KMS-11 (cell line): ENCODE measurements around the gene MFAP4.

Source experiments
- H2AFZ ChIP-seq: fragments of 200-600 bp; sonication (generic); 2 replicates; pipeline ENCODE4 v1.6.1; 2016; ENCODE audit warnings: antibody characterized with exemption, mixed run types, low read depth
- H3K27ac ChIP-seq: fragments of 200-600 bp; sonication (generic); 2 replicates; pipeline ENCODE4 v1.6.1; 2016; ENCODE audit warnings: mild to moderate bottlenecking, mixed run types
- H3K27me3 ChIP-seq: fragments of 200-600 bp; sonication (generic); 2 replicates; pipeline ENCODE4 v1.6.1; 2017; ENCODE audit warnings: mild to moderate bottlenecking, low read depth, mixed run types, moderate library complexity; ENCODE audit not compliant: insufficient read depth
- H3K36me3 ChIP-seq: fragments of 200-600 bp; sonication (generic); 2 replicates; pipeline ENCODE4 v1.6.1; 2017; ENCODE audit warnings: mild to moderate bottlenecking, mixed run types; ENCODE audit not compliant: insufficient read depth
- H3K4me1 ChIP-seq: fragments of 200-600 bp; sonication (generic); 2 replicates; pipeline ENCODE4 v1.6.1; 2016; ENCODE audit warnings: mild to moderate bottlenecking, low read depth, mixed run types; ENCODE audit not compliant: poor library complexity, severe bottlenecking
- H3K4me2 ChIP-seq: fragments of 200-600 bp; sonication (generic); 2 replicates; pipeline ENCODE4 v1.7.0; 2016; ENCODE audit warnings: mild to moderate bottlenecking, mixed run types
- H3K4me3 ChIP-seq: fragments of 200-600 bp; sonication (generic); IDR thresholded peaks from 2 replicates; pipeline ENCODE4 v1.6.1; 2017; ENCODE audit warnings: low read depth, low read length, mixed read lengths; ENCODE audit not compliant: insufficient read depth
- H3K79me2 ChIP-seq: fragments of 200-600 bp; sonication (generic); 2 replicates; pipeline ENCODE4 v1.6.1; 2016; ENCODE audit warnings: low read depth, mixed run types; ENCODE audit not compliant: insufficient read depth
- H3K9ac ChIP-seq: fragments of 200-600 bp; sonication (generic); 2 replicates; pipeline ENCODE4 v1.6.1; 2016; ENCODE audit warnings: mild to moderate bottlenecking, mixed run types
- H4K20me1 ChIP-seq: fragments of 200-600 bp; sonication (generic); 2 replicates; pipeline ENCODE4 v1.6.1; 2016; ENCODE audit warnings: mild to moderate bottlenecking, mixed run types; ENCODE audit not compliant: insufficient read depth
- TF ChIP-seq, protein P1 (sequence below): fragments of 200-600 bp; sonication (generic); conservative IDR thresholded peaks from 2 replicates; pipeline ENCODE4 v1.6.1; 2017; ENCODE audit warnings: low read depth, mild to moderate bottlenecking, antibody characterized with exemption, low read length, moderate library complexity, mixed read lengths

MFAP4 gene

DNA sequence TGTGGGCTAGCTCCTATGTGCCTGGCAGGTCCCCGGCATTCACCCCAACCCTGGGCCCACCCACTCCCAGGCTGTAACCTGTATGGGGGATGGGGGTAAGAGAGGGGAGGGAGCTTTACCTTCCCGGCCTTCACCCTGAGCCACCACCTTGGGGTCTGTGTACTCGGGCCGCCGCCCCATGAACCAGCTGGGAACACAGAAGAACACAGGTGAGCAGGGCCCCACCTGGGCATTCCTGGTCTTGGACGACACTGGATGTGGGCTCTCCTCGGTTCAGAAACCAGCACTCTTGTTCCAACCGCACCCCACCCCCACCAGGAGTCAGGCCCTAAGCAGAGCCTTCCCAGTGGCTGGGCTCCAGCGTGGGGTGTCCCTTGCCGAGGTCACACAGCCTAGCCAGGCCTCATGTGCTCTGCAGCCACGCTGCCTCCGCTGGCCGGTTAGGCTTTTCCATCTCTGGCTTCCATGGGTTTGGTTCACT lies 43.3 kb downstream of the MFAP4 start:
- Histone ChIP-seq H2AFZ (no peak overlapping the region), H4K20me1 (no peaks in the 10 kb centered on the region), H3K4me1 (no peaks in the 10 kb centered on the region), H3K9ac (no peak overlapping the region), H3K27ac (no peak overlapping the region), H3K4me3 (no peak overlapping the region), H3K36me3 (no peaks in the 10 kb centered on the region), H3K4me2 (no peak overlapping the region), H3K79me2 (no peaks in the 10 kb centered on the region), H3K27me3 (no peaks in the 10 kb centered on the region)
- TF ChIP-seq, protein P1, sequence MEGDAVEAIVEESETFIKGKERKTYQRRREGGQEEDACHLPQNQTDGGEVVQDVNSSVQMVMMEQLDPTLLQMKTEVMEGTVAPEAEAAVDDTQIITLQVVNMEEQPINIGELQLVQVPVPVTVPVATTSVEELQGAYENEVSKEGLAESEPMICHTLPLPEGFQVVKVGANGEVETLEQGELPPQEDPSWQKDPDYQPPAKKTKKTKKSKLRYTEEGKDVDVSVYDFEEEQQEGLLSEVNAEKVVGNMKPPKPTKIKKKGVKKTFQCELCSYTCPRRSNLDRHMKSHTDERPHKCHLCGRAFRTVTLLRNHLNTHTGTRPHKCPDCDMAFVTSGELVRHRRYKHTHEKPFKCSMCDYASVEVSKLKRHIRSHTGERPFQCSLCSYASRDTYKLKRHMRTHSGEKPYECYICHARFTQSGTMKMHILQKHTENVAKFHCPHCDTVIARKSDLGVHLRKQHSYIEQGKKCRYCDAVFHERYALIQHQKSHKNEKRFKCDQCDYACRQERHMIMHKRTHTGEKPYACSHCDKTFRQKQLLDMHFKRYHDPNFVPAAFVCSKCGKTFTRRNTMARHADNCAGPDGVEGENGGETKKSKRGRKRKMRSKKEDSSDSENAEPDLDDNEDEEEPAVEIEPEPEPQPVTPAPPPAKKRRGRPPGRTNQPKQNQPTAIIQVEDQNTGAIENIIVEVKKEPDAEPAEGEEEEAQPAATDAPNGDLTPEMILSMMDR, result no peak

DNA sequence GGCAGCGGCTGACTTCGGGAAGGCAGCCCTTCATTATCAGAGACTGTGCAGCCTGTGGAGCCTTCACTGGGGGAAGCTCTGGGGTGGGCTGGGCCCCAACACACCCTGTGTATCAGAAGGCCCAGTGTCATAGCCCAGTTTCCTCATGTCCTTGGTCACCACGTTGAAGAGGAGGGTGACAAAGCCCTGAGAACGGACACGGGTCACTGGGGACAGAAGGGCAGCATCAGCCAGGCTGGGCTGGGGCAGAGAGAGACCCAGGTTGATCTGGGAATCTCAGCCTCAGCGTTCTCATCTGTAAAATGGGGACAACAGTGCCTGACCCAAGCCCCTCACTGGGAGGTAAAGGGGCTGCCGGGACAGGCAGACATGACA lies 43.7 kb downstream of the MFAP4 start:
- no peak overlapping the region for H3K9ac ChIP-seq
- no peak overlapping the region for H3K4me3 ChIP-seq
- no peak overlapping the region for H3K27ac ChIP-seq
- no peaks in the 10 kb centered on the region for H4K20me1 ChIP-seq
- H2AFZ ChIP-seq, result no peak overlapping the region
- no peak overlapping the region for H3K4me2 ChIP-seq
- TF ChIP-seq, protein P1, result no peak
- H3K4me1 ChIP-seq, result no peaks in the 10 kb centered on the region
- no peaks in the 10 kb centered on the region for H3K36me3 ChIP-seq
- no peaks in the 10 kb centered on the region for H3K27me3 ChIP-seq
- no peaks in the 10 kb centered on the region for H3K79me2 ChIP-seq

DNA sequence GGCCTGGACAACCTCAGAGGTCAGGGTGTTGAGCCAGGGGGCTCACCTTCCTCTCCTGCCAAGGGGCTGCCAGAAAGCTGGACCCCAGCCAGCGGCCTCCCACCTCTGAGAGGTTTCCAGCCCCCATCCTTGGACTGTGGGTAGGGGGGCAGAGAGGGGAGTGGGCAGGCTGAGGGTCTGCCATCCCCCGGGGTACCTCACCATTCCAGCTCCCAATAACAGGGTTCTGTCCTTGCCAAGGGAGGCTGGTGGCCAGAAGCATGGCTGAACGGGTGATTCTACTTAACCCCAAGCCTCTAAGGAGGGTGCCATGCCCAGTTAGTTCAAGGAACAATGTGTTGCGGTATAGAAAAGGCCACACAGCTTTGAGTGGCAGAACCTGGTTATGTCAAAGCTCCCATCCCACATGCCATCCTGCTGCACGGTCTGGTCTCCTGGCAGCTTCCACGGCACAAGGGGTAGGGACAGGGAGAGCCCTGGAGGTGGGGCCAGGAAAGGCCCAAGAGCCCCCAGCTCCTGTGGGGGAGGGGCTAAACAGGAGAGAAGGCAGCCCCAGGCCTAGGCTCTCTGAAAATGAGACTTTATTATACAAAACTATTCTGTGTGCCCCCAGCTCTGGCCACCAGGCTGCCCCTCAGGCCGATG lies 44.3 kb downstream of the MFAP4 start:
- H3K4me1 ChIP-seq, result peaks cover 3% of the 10 kb centered on the region
- H2AFZ ChIP-seq, result no peak overlapping the region
- H3K36me3 ChIP-seq, result no peaks in the 10 kb centered on the region
- no peak overlapping the region for H3K4me3 ChIP-seq
- H3K27me3 ChIP-seq, result no peaks in the 10 kb centered on the region
- H3K4me2 ChIP-seq, result no peak overlapping the region
- no peak overlapping the region for H3K9ac ChIP-seq
- H3K79me2 ChIP-seq, result no peaks in the 10 kb centered on the region
- H4K20me1 ChIP-seq, result no peaks in the 10 kb centered on the region
- TF ChIP-seq, protein P1, result no peak
- no peak overlapping the region for H3K27ac ChIP-seq

DNA sequence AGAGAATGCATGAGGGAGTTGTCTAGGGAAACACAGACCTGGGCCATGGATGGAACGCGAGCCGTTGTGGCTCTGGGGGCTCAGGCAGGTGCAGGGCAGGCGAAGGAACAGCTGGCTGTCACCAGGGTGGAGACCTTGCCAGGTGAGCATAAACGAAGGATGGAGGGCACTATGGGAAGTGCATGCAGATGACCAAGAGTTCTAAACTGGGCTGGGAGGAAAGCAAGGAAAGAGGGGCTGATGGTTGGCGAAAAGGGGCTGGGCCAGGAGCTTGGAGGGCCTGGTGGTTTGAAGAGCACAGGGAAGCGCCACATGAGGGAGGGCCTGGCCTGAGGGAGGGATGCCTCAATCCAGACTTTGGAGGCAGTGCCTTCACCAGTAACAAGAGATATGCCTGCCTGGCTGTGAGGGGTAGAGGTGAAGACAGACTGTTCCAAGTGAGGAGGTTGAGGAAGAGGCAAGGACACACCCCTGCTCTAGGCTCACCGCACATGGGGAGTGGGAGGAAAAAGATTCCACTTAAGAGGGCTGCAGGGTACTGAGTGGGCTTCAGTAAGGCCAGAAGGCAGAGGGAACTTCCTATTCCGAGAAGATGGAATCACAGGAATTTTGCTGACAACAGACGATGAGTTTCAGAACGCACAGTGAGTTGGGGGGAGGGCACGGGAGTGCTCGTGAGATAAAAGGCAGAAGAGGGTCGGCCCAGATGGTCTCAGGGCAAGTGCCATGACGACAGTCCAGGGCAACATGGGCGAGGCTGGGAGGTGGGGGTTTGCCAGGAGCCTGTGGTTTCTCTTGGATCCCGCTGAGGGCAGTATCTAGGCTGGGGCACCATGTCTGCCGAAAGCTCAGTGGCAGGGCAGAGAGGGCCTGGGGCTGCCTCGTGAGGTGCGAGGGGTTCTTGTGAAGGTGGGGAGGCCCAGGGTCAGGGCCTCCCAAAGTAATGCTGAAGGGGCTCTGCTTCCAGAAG lies 45.1 kb downstream of the MFAP4 start:
- Histone ChIP-seq H3K9ac (no peak overlapping the region), H3K4me2 (no peak overlapping the region), H3K36me3 (no peaks in the 10 kb centered on the region), H3K4me3 (no peak overlapping the region), H3K27ac (no peak overlapping the region), H3K79me2 (no peaks in the 10 kb centered on the region), H2AFZ (no peak overlapping the region), H3K27me3 (no peaks in the 10 kb centered on the region), H4K20me1 (no peaks in the 10 kb centered on the region), H3K4me1 (peaks cover 3% of the 10 kb centered on the region)
- TF ChIP-seq, protein P1, result no peak
